SU-DHL-6 (cell line): ENCODE results near the gene GHDC.

Experiments used
- H2AFZ ChIP-seq: fragments of 200-600 bp; sonication (generic); 2 replicates; pipeline ENCODE4 v1.6.1; 2014; ENCODE audit warnings: low read depth, mild to moderate bottlenecking, moderate library complexity, mixed read lengths, antibody characterized with exemption, low read length; ENCODE audit not compliant: severe bottlenecking
- H3F3A ChIP-seq: fragments of 200-600 bp; shearing (Covaris generic); 2 replicates; pipeline ENCODE4 v1.6.0; 2016; ENCODE audit warnings: antibody characterized with exemption, mild to moderate bottlenecking; ENCODE audit not compliant: insufficient read depth
- H3K27ac ChIP-seq: fragments of 200-600 bp; sonication (generic); 2 replicates; pipeline ENCODE4 v1.5.1; 2016; ENCODE audit warnings: low read depth, mild to moderate bottlenecking, low read length, moderate library complexity, mixed read lengths
- H3K27me3 ChIP-seq: fragments of 200-600 bp; sonication (generic), shearing (Covaris generic); 2 replicates; pipeline ENCODE4 v1.6.0; 2014; ENCODE audit warnings: mild to moderate bottlenecking, low read length
- H3K36me3 ChIP-seq: fragments of 200-600 bp; sonication (generic); 2 replicates; pipeline ENCODE4 v1.6.1; 2014; ENCODE audit warnings: mild to moderate bottlenecking, low read length, mixed read lengths
- H3K4me2 ChIP-seq: fragments of 300-600, 200-600 bp; shearing (Covaris generic), sonication (generic); 2 replicates; pipeline ENCODE4 v1.6.0; 2014; ENCODE audit warnings: low read length, low read depth, mild to moderate bottlenecking; ENCODE audit not compliant: poor library complexity, severe bottlenecking
- H3K4me3 ChIP-seq: fragments of 200-600 bp; sonication (generic); 2 replicates; pipeline ENCODE4 v1.5.1; 2014; ENCODE audit warnings: antibody characterized with exemption, low read length, mild to moderate bottlenecking, mixed read lengths; ENCODE audit not compliant: insufficient read depth, poor library complexity, severe bottlenecking
- H3K79me2 ChIP-seq: fragments of 200-600 bp; sonication (generic); 2 replicates; pipeline ENCODE4 v1.6.1; 2014; ENCODE audit warnings: mild to moderate bottlenecking, low read length, moderate library complexity; ENCODE audit not compliant: insufficient read depth
- H3K9ac ChIP-seq: fragments of 200-600 bp; sonication (generic); 2 replicates; pipeline ENCODE4 v1.7.0; 2014; ENCODE audit warnings: mild to moderate bottlenecking, low read length
- H3K9me2 ChIP-seq: fragments of 200-600 bp; sonication (generic); replicated peaks from 2 replicates; pipeline ENCODE4 v1.6.1; 2014; ENCODE audit warnings: low read length; ENCODE audit not compliant: insufficient read depth
- H3K9me3 ChIP-seq: fragments of 200-600 bp; sonication (generic); 2 replicates; pipeline ENCODE4 v1.6.1; 2014; ENCODE audit warnings: low read length, mixed read lengths; ENCODE audit not compliant: insufficient read depth
- H4K20me1 ChIP-seq: fragments of 200-600 bp; sonication (generic); 2 replicates; pipeline ENCODE4 v1.6.1; 2014; ENCODE audit warnings: low read depth, mild to moderate bottlenecking, antibody characterized with exemption, low read length, moderate library complexity, mixed read lengths
- EZH2phosphoT487 ChIP-seq: fragments of 200-600 bp; sonication (generic), shearing (Covaris generic); conservative IDR thresholded peaks from 2 replicates; pipeline ENCODE4 v1.6.1; 2018; ENCODE audit warnings: mild to moderate bottlenecking, antibody characterized with exemption, low read length, moderate library complexity, mixed read lengths
- TF ChIP-seq, protein P1 (sequence below): fragments of 200-600 bp; sonication (generic); IDR thresholded peaks from one replicate; pipeline ENCODE4 v1.5.1; 2017; ENCODE audit warnings: antibody characterized with exemption, mild to moderate bottlenecking, low read length, moderate library complexity; ENCODE audit not compliant: insufficient read depth, poor library complexity, severe bottlenecking

GHDC gene

DNA sequence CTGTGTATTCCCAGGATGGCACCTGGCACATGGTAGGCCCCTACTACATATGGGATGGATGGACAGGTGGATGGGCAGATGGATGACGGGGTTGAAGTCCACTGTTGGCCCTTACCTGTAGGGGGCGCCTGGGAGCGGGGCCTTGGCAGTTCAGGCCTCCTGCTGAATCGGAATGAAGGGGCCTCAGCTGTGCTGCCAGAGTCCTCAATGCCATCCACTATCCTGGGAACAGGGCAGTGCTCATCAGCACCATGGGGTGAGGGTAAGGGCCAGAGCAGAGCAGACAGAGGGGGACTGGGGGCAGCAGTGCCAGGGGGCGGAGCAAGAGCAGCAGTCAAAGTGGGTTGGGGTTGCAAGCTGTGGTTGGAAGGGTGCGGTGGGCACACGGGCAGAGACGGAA, 31.2 kb downstream of the GHDC start:
- Histone ChIP-seq H3F3A (no peaks in the 10 kb centered on the region), H4K20me1 (no peaks in the 10 kb centered on the region), H3K79me2 (no peaks in the 10 kb centered on the region), H3K9me3 (no peaks in the 10 kb centered on the region), H3K4me3 (no peak overlapping the region), H3K9me2 (no peaks in the 10 kb centered on the region), H3K4me2 (no peak overlapping the region), H3K9ac (no peak overlapping the region), H3K27me3 (no peaks in the 10 kb centered on the region), H3K27ac (no peak overlapping the region), H2AFZ (no peak overlapping the region), H3K36me3 (no peaks in the 10 kb centered on the region)
- TF ChIP-seq, protein P1, sequence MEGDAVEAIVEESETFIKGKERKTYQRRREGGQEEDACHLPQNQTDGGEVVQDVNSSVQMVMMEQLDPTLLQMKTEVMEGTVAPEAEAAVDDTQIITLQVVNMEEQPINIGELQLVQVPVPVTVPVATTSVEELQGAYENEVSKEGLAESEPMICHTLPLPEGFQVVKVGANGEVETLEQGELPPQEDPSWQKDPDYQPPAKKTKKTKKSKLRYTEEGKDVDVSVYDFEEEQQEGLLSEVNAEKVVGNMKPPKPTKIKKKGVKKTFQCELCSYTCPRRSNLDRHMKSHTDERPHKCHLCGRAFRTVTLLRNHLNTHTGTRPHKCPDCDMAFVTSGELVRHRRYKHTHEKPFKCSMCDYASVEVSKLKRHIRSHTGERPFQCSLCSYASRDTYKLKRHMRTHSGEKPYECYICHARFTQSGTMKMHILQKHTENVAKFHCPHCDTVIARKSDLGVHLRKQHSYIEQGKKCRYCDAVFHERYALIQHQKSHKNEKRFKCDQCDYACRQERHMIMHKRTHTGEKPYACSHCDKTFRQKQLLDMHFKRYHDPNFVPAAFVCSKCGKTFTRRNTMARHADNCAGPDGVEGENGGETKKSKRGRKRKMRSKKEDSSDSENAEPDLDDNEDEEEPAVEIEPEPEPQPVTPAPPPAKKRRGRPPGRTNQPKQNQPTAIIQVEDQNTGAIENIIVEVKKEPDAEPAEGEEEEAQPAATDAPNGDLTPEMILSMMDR: peak; percentile 64
- TF ChIP-seq EZH2phosphoT487: no peak

DNA sequence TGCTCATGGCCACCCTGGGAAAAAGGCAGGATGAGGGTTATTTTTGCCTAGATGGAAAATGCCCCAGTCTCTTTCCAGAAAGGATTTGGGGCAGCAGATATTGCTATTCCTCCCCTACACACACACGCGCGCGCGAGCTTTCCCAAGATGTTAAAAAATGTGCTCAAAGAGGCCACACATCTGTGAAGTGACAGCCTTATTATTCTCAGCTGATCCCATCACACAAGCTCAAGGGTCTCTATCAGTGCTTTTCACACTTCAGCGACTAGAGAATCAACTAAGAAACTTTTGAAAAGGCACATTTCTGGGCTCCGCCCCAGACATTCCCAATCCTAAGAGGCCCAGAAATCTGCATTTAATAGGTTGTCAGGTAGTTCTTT, 33.8 kb downstream of the GHDC start:
- no peaks in the 10 kb centered on the region for H3F3A ChIP-seq
- H3K9ac ChIP-seq: no peak overlapping the region
- no peak overlapping the region for H3K27ac ChIP-seq

DNA sequence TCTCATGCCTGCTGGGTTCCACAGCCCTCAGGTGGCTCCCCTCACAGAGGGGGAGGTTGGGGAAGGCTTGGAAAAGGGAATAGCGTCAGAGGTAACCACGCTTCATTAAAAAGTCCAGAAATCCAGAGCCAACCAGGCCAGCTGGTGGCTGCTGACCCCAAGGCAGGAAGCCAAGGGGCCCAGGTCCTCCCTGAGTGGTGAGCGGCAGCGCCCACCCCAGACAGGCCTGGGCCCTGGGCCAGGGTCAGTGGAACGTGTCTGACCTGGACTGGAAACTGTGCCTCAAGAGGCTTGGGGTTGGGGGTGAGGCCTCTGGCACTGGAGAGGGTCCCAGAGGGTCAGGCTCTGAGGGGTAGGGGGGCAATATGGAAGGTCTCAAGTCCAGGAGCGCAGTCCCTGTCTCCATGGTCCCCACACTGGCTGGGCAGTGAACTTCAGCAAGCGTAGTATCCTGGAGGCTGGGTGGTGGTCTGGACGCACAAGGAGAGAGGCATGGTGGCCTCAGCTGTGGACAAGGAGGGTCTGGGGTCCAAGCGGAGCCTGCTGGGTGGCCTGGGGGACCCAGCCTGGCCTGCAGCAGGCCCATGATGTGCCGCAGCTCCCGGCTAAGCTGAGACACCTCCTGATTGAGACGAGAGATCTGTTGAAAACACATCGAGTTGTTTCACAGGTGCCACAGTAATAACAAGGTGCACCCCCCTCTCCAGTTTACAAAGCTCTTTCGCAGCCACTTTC, 34.3 kb downstream of the GHDC start:
- Histone ChIP-seq H3K9me2 (no peaks in the 10 kb centered on the region), H3K27me3 (no peaks in the 10 kb centered on the region), H3K79me2 (no peaks in the 10 kb centered on the region), H3K36me3 (no peaks in the 10 kb centered on the region), H3F3A (no peaks in the 10 kb centered on the region), H4K20me1 (no peaks in the 10 kb centered on the region), H3K9ac (no peak overlapping the region), H3K4me2 (no peak overlapping the region), H3K27ac (no peak overlapping the region), H3K9me3 (no peaks in the 10 kb centered on the region), H3K4me3 (no peak overlapping the region), H2AFZ (no peak overlapping the region)
- TF ChIP-seq EZH2phosphoT487: no peak
- TF ChIP-seq, protein P1: no peak

More for the DNA sequence above, 33.8 kb downstream of the GHDC start:
- Histone ChIP-seq H2AFZ (no peak overlapping the region), H3K4me3 (no peak overlapping the region), H3K79me2 (no peaks in the 10 kb centered on the region), H3K9me3 (no peaks in the 10 kb centered on the region), H3K27me3 (no peaks in the 10 kb centered on the region), H4K20me1 (no peaks in the 10 kb centered on the region), H3K4me2 (no peak overlapping the region), H3K36me3 (no peaks in the 10 kb centered on the region), H3K9me2 (no peaks in the 10 kb centered on the region)
- TF ChIP-seq, protein P1: no peak
- no peak for TF ChIP-seq EZH2phosphoT487
